GM23248 (cell line): ENCODE data around the gene ADO. TPM values are rescaled to one million over a fixed set of nuclear protein-coding genes. Genes with fewer than 3 reads are reported as not detected.
A peak's percentile ranks its signal among the peaks of the same experiment; 100 is the strongest.
"Not testable (repeated sequence)": the region's sequence is repeated elsewhere in the genome, so short reads cannot be mapped to it uniquely, and the experiment has no call there.

Source experiments
- DNase-seq: peaks from one replicate; pipeline ENCODE4 v3.0.0-alpha.2; 2015
- H2AFZ ChIP-seq: fragments of 200-600 bp; sonication (generic); 2 replicates; pipeline ENCODE4 v1.6.1; 2016; ENCODE audit warnings: antibody characterized with exemption
- H3F3A ChIP-seq: fragments of 200-600 bp; sonication (generic); 2 replicates; pipeline ENCODE4 v1.6.1; 2016; ENCODE audit warnings: mild to moderate bottlenecking, antibody characterized with exemption, mixed run types; ENCODE audit not compliant: insufficient read depth
- H3K27ac ChIP-seq: fragments of 200-600 bp; sonication (generic); 2 replicates; pipeline ENCODE4 v1.5.1; 2016; ENCODE audit warnings: mild to moderate bottlenecking
- H3K27me3 ChIP-seq: fragments of 200-600 bp; sonication (generic); replicated peaks from 2 replicates; pipeline ENCODE4 v1.6.1; 2016; ENCODE audit warnings: mild to moderate bottlenecking; ENCODE audit not compliant: insufficient read depth
- H3K36me3 ChIP-seq: fragments of 200-600 bp; sonication (generic); 2 replicates; pipeline ENCODE4 v1.6.1; 2016; ENCODE audit warnings: low read depth, mild to moderate bottlenecking
- H3K4me1 ChIP-seq: fragments of 200-600 bp; sonication (generic); 2 replicates; pipeline ENCODE4 v1.6.1; 2016; ENCODE audit warnings: mild to moderate bottlenecking; ENCODE audit not compliant: insufficient read depth
- H3K4me2 ChIP-seq: fragments of 200-600 bp; sonication (generic); one replicate; pipeline ENCODE4 v1.6.1; 2016; ENCODE audit warnings: mild to moderate bottlenecking; ENCODE audit not compliant: unreplicated experiment
- H3K4me3 ChIP-seq: fragments of 200-600 bp; sonication (generic); 2 replicates; pipeline ENCODE4 v1.5.1; 2016; ENCODE audit warnings: mild to moderate bottlenecking
- H3K79me2 ChIP-seq: fragments of 200-600 bp; sonication (generic); 2 replicates; pipeline ENCODE4 v1.6.1; 2016; ENCODE audit warnings: mild to moderate bottlenecking; ENCODE audit not compliant: insufficient read depth
- H3K9ac ChIP-seq: fragments of 200-600 bp; sonication (generic); 2 replicates; pipeline ENCODE4 v1.6.1; 2016; ENCODE audit warnings: mild to moderate bottlenecking
- H3K9me2 ChIP-seq: fragments of 200-600 bp; sonication (generic); 2 replicates; pipeline ENCODE4 v1.6.1; 2016; ENCODE audit warnings: mixed run types, mild to moderate bottlenecking, moderate library complexity; ENCODE audit not compliant: insufficient read depth
- H3K9me3 ChIP-seq: fragments of 200-600 bp; sonication (generic); one replicate; pipeline ENCODE4 v1.6.1; 2017; ENCODE audit warnings: low read depth
- H4K20me1 ChIP-seq: fragments of 200-600 bp; sonication (generic); 2 replicates; pipeline ENCODE4 v1.6.0; 2016; ENCODE audit not compliant: insufficient read depth
- EZH2 ChIP-seq: fragments of 200-600 bp; sonication (generic); IDR thresholded peaks from 2 replicates; pipeline ENCODE4 v1.6.1; 2018; ENCODE audit warnings: antibody characterized with exemption, mild to moderate bottlenecking; ENCODE audit not compliant: insufficient read depth, poor library complexity, severe bottlenecking
- EZH2phosphoT487 ChIP-seq: fragments of 200-600 bp; sonication (generic); IDR thresholded peaks from 2 replicates; pipeline ENCODE4 v1.6.1; 2018; ENCODE audit warnings: antibody characterized with exemption, moderate library complexity, mild to moderate bottlenecking, low read depth; ENCODE audit not compliant: insufficient read depth
- WGBS, 2 experiments: methylation state at CpG; one replicate each; pipeline ENCODE4 v1.1.6; 2015 to 2017; ENCODE audit warnings: low lambda C conversion rate in 2 of 2, low coverage in 1 of 2; ENCODE audit errors: missing lambda C conversion rate in 2 of 2; 5-methylcytosine and 5-hydroxymethylcytosine counted together
- in situ Hi-C: fragments of 300-500 bp; cut with MboI; formaldehyde crosslinking; loops from 2 replicates; pipeline ENCODE4 v1.15.0; 2020
- polyA plus RNA-seq: library from polyadenylated mRNA; unstranded; fragments of >200 nt; fragmentation: Nextera tagmentation; extraction: Ambion mirVana; gene quantifications from 2 replicates; pipeline ENCODE4 v1.2.1, GENCODE V29; 2016
- total RNA-seq: library from RNA; depleted of rRNA; stranded (reverse); fragments of >200 nt; shearing (Covaris generic); gene quantifications from 2 replicates; pipeline ENCODE4 v1.2.3, GENCODE V29; 2014

ADO gene
- total and polyA plus RNA-seq, 2 experiments from 2014 or later: 5.5 to 38.8 TPM

GRCh38 chr10:62779487-62780248 lies 24.9 kb upstream of the ADO start:
- 79 to 84% methylated on average over 5 of the region's 5 CpGs for WGBS, 2 experiments
- in situ Hi-C loops: no loop called here

GRCh38 chr10:62784537-62784936 lies 20.0 kb upstream of the ADO start:
- H3K4me2 ChIP-seq, in situ Hi-C loops, H3K27me3 ChIP-seq, H3K36me3 ChIP-seq, H3F3A ChIP-seq, H3K4me3 ChIP-seq, H3K9ac ChIP-seq, DNase-seq, H3K9me3 ChIP-seq, H3K79me2 ChIP-seq, H2AFZ ChIP-seq, H3K4me1 ChIP-seq, H3K9me2 ChIP-seq, H3K27ac ChIP-seq, H4K20me1 ChIP-seq: not testable (repeated sequence)
- WGBS, 2 experiments: 81 to 90% methylated on average over 3 of the region's 3 CpGs

More at GRCh38 chr10:62779487-62780248, 24.9 kb upstream of the ADO start:
- H2AFZ ChIP-seq: no peak overlapping the region
- no peak overlapping the region for H3K4me2 ChIP-seq
- no peak overlapping the region for H3K4me3 ChIP-seq
- no peaks in the 10 kb centered on the region for H3K9me2 ChIP-seq
- H3K79me2 ChIP-seq: no peaks in the 10 kb centered on the region
- no peaks in the 10 kb centered on the region for H3F3A ChIP-seq
- H3K9me3 ChIP-seq: no peaks in the 10 kb centered on the region
- H3K9ac ChIP-seq: no peak overlapping the region
- no peaks in the 10 kb centered on the region for H4K20me1 ChIP-seq
- TF ChIP-seq EZH2phosphoT487 (no peak), EZH2 (no peak)
- DNase-seq: peak; percentile 69
- H3K36me3 ChIP-seq: no peaks in the 10 kb centered on the region
- H3K27ac ChIP-seq: no peak overlapping the region
- H3K4me1 ChIP-seq: peaks cover 7% of the 10 kb centered on the region
- H3K27me3 ChIP-seq: no peaks in the 10 kb centered on the region

GRCh38 chr10:62788285-62788684 lies 16.2 kb upstream of the ADO start:
- H3K79me2 ChIP-seq, H2AFZ ChIP-seq, DNase-seq, H3K27ac ChIP-seq, H3K4me3 ChIP-seq, H3K9me2 ChIP-seq, H3K36me3 ChIP-seq, H4K20me1 ChIP-seq, H3K27me3 ChIP-seq, in situ Hi-C loops, H3K4me1 ChIP-seq, H3K4me2 ChIP-seq, H3K9me3 ChIP-seq, H3F3A ChIP-seq, H3K9ac ChIP-seq: not testable (repeated sequence)
- 74 to 92% methylated on average over 2 of the region's 2 CpGs for WGBS, 2 experiments

DNA sequence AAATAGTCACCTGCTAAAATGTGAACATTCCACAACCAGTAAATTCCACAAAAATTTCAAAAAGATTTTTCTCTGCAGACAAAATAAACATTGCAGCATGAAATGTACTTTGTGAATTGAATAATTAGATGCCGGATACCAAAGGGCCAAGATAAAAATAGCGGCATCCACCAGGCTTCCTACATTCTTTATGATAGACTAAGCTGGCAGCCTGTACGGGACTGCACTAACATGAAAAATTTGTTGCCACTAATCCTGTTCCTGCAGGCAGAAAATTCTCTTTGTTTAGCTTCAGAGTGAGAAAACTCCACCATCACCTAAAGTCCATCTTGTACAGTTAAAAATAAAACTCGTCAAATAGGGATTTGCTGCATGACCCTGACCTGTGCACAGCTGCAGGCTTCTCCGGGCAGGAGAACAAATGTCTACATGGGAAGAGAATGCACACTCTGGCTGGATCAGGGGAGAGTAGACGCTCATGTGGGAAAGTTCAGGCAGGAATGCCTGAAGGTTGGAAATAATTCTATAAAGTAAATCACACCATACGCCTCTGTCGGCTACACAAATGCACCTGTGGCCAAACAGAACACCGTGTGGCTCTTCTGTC lies 15.6 kb upstream of the ADO start:
- WGBS, 2 experiments: 66 to 71% methylated on average over 9 of the region's 9 CpGs
- Histone ChIP-seq H3F3A (no peaks in the 10 kb centered on the region), H3K27ac (no peak overlapping the region), H2AFZ (no peak overlapping the region), H3K9ac (no peak overlapping the region), H3K9me3 (no peaks in the 10 kb centered on the region), H3K9me2 (no peaks in the 10 kb centered on the region), H3K27me3 (no peaks in the 10 kb centered on the region), H3K36me3 (no peaks in the 10 kb centered on the region), H3K4me3 (no peak overlapping the region), H3K4me2 (no peak overlapping the region), H3K79me2 (no peaks in the 10 kb centered on the region), H4K20me1 (no peaks in the 10 kb centered on the region), H3K4me1 (peaks cover under 1% of the 10 kb centered on the region; the same call in 1 of the 2 replicates)
- DNase-seq: peak; percentile 26
- in situ Hi-C loops: no loop called here
- TF ChIP-seq EZH2 (no peak), EZH2phosphoT487 (no peak)
